DND-41 (cell line): ENCODE data around the gene GAS7.

Experiments used
- EZH2 ChIP-seq: IDR thresholded peaks from 3 replicates; pipeline ENCODE4 v1.6.1; 2012; ENCODE audit warnings: borderline replicate concordance, low read depth, mild to moderate bottlenecking, moderate library complexity, low read length, inconsistent platforms; ENCODE audit not compliant: severe bottlenecking
- TF ChIP-seq, protein P1 (sequence below): IDR thresholded peaks from 2 replicates; pipeline ENCODE4 v1.5.1; 2012; ENCODE audit warnings: borderline replicate concordance, low read length, moderate library complexity, mild to moderate bottlenecking; ENCODE audit not compliant: poor library complexity, severe bottlenecking; ENCODE audit errors: extremely low read depth

DNA sequence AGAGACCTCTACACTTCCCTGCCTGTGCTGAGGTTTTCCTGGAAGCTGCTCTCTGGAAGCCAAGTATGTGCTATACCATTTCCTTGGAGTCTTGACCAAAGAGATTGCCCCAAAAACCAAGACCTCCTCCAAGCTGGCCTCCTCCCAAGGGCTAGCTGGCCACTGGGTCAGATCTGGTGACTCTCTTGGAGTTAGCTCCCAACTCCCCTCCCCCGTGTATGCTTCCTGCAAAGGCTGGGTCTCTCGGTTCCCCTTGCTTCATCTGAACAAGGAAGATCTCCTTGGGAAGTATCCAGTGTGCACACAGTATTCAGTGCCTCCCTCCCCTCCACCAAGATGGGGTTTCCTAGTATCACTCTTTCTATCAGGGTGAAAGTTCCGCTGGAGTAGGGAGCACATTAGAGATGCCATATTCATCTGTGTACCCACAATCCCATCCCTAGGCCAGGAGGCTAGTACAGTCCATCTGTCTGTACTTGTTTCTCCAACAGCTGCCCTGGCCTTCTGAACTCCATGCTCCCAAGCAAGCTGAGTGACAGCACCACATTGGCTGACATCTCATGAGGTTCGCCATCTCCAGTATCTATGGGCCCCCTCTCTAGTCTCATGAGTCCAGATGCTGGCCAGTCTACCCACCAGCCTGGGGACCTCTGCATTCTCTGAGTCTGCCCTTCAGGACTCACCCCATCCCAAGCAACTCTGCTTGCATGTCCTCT lies 3.2 kb downstream of the GAS7 start:
- TF ChIP-seq, protein P1, sequence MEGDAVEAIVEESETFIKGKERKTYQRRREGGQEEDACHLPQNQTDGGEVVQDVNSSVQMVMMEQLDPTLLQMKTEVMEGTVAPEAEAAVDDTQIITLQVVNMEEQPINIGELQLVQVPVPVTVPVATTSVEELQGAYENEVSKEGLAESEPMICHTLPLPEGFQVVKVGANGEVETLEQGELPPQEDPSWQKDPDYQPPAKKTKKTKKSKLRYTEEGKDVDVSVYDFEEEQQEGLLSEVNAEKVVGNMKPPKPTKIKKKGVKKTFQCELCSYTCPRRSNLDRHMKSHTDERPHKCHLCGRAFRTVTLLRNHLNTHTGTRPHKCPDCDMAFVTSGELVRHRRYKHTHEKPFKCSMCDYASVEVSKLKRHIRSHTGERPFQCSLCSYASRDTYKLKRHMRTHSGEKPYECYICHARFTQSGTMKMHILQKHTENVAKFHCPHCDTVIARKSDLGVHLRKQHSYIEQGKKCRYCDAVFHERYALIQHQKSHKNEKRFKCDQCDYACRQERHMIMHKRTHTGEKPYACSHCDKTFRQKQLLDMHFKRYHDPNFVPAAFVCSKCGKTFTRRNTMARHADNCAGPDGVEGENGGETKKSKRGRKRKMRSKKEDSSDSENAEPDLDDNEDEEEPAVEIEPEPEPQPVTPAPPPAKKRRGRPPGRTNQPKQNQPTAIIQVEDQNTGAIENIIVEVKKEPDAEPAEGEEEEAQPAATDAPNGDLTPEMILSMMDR = no peak
- TF ChIP-seq EZH2 = no peak
